Chondrocyte (in vitro differentiated cells): ENCODE data around the gene PTPN4. TPM values are rescaled to one million over a fixed set of nuclear protein-coding genes. Genes with fewer than 3 reads are reported as not detected.

Experiments
- DNase-seq: peaks from one replicate; pipeline ENCODE4 v3.0.0; 2021; ENCODE audit warnings: mixed read lengths, low spot score
- H3K27ac Mint-ChIP-seq: one replicate; pipeline ENCODE4 v1.8.0; 2021; ENCODE audit warnings: mild to moderate bottlenecking, moderate library complexity, mixed read lengths; ENCODE audit not compliant: unreplicated experiment
- H3K27me3 Mint-ChIP-seq: 2 replicates; pipeline ENCODE4 v1.8.0; 2021; ENCODE audit warnings: low read depth, mixed read lengths
- H3K36me3 Mint-ChIP-seq: 2 replicates; pipeline ENCODE4 v1.8.0; 2021; ENCODE audit warnings: low read depth, mixed read lengths
- H3K4me1 Mint-ChIP-seq: 2 replicates; pipeline ENCODE4 v1.8.0; 2021; ENCODE audit warnings: low read depth, mild to moderate bottlenecking, mixed read lengths
- H3K4me3 Mint-ChIP-seq: one replicate; pipeline ENCODE4 v1.8.0; 2021; ENCODE audit warnings: mild to moderate bottlenecking, moderate library complexity, mixed read lengths; ENCODE audit not compliant: unreplicated experiment
- H3K9me3 Mint-ChIP-seq: 2 replicates; pipeline ENCODE4 v1.8.0; 2021; ENCODE audit warnings: low read depth, mixed read lengths
- CTCF ChIP-seq: fragments of 200-600 bp; sonication (generic); IDR thresholded peaks from 2 replicates; pipeline ENCODE4 v1.5.0; 2021; ENCODE audit warnings: antibody characterized with exemption, mild to moderate bottlenecking, moderate library complexity
- total RNA-seq: library from RNA; stranded (reverse); gene quantifications from 3 replicates; pipeline ENCODE4 v1.2.1, GENCODE V29; 2021

PTPN4 gene
- total RNA-seq, 1 donor from 2014 or later = 24.2 TPM

- DNase-seq = no peak
- peaks cover 17% of the 10 kb centered on the region for H3K9me3 Mint-ChIP-seq
- no peaks in the 10 kb centered on the region for H3K27me3 Mint-ChIP-seq
- no peak for TF ChIP-seq CTCF
- H3K4me3 Mint-ChIP-seq = no peak overlapping the region
- peaks cover 7% of the 10 kb centered on the region for H3K36me3 Mint-ChIP-seq
- H3K4me1 Mint-ChIP-seq = peaks cover 7% of the 10 kb centered on the region
- no peak overlapping the region for H3K27ac Mint-ChIP-seq
Observed at GRCh38 chr2:119852214-119852613, 92.5 kb downstream of the PTPN4 start.

- H3K9me3 Mint-ChIP-seq = peaks cover 17% of the 10 kb centered on the region
- H3K27me3 Mint-ChIP-seq = no peaks in the 10 kb centered on the region
- H3K4me1 Mint-ChIP-seq = peaks cover 7% of the 10 kb centered on the region
- DNase-seq = no peak
- H3K4me3 Mint-ChIP-seq = no peak overlapping the region
- H3K27ac Mint-ChIP-seq = no peak overlapping the region
- H3K36me3 Mint-ChIP-seq = peaks cover 7% of the 10 kb centered on the region
- no peak for TF ChIP-seq CTCF
Observed at GRCh38 chr2:119853777-119854399, 94.2 kb downstream of the PTPN4 start.

- no peak for DNase-seq
- Mint-ChIP-seq H3K27me3 (no peaks in the 10 kb centered on the region), H3K27ac (no peak overlapping the region), H3K4me3 (no peak overlapping the region), H3K4me1 (peaks cover 5% of the 10 kb centered on the region), H3K9me3 (peaks cover 17% of the 10 kb centered on the region), H3K36me3 (peaks cover 7% of the 10 kb centered on the region)
- TF ChIP-seq CTCF = no peak
Observed at GRCh38 chr2:119856469-119856901, 96.8 kb downstream of the PTPN4 start.

- Mint-ChIP-seq H3K4me1 (peaks cover 5% of the 10 kb centered on the region), H3K36me3 (peaks cover 3% of the 10 kb centered on the region), H3K27ac (no peak overlapping the region), H3K4me3 (no peak overlapping the region), H3K9me3 (peaks cover 8% of the 10 kb centered on the region), H3K27me3 (no peaks in the 10 kb centered on the region)
- no peak for TF ChIP-seq CTCF
- no peak for DNase-seq
Observed at GRCh38 chr2:119857742-119858141, 98.0 kb downstream of the PTPN4 start.

- Mint-ChIP-seq H3K9me3 (no peaks in the 10 kb centered on the region), H3K27ac (no peak overlapping the region), H3K36me3 (peaks cover 3% of the 10 kb centered on the region), H3K4me3 (no peak overlapping the region), H3K4me1 (peaks cover 9% of the 10 kb centered on the region), H3K27me3 (no peaks in the 10 kb centered on the region)
- no peak for DNase-seq
- TF ChIP-seq CTCF = no peak
Observed at GRCh38 chr2:119859528-119859927, 99.8 kb downstream of the PTPN4 start.
